Loucy (cell line): ENCODE results near the gene MRPL36.
A peak's percentile ranks its signal among the peaks of the same experiment; 100 is the strongest.

Source experiments
- H2AFZ ChIP-seq: fragments of 200-600 bp; sonication (generic); 2 replicates; pipeline ENCODE4 v1.6.0; 2016; ENCODE audit warnings: antibody characterized with exemption, mild to moderate bottlenecking, low read length, moderate library complexity
- H3F3A ChIP-seq: fragments of 200-600 bp; 2 replicates; pipeline ENCODE4 v1.6.0; 2016; ENCODE audit warnings: antibody characterized with exemption, low read depth, mild to moderate bottlenecking
- H3K27me3 ChIP-seq: fragments of 200-600 bp; sonication (generic); 2 replicates; pipeline ENCODE4 v1.6.1; 2014; ENCODE audit warnings: low read length, mild to moderate bottlenecking; ENCODE audit not compliant: insufficient read depth, poor library complexity, severe bottlenecking
- H3K36me3 ChIP-seq: fragments of 200-600 bp; sonication (generic); 2 replicates; pipeline ENCODE4 v1.6.1; 2016; ENCODE audit warnings: low read length; ENCODE audit not compliant: insufficient read depth
- H3K4me1 ChIP-seq: fragments of 200-600 bp; sonication (generic); 2 replicates; pipeline ENCODE4 v1.5.1; 2014; ENCODE audit warnings: low read length, mild to moderate bottlenecking; ENCODE audit not compliant: insufficient read depth, poor library complexity, severe bottlenecking
- H3K4me2 ChIP-seq: fragments of 200-600 bp; sonication (generic); 2 replicates; pipeline ENCODE4 v1.6.0; 2014; ENCODE audit warnings: antibody characterized with exemption, low read length, low read depth, mild to moderate bottlenecking; ENCODE audit not compliant: poor library complexity, severe bottlenecking
- H3K4me3 ChIP-seq: fragments of 200-600 bp; sonication (generic); 2 replicates; pipeline ENCODE4 v1.5.1; 2014; ENCODE audit warnings: low read length, mild to moderate bottlenecking, mixed read lengths; ENCODE audit not compliant: poor library complexity, severe bottlenecking
- H3K79me2 ChIP-seq: fragments of 200-600 bp; sonication (generic); 2 replicates; pipeline ENCODE4 v1.6.1; 2014; ENCODE audit warnings: low read length; ENCODE audit not compliant: insufficient read depth
- H3K9ac ChIP-seq: fragments of 200-600 bp; sonication (generic); 2 replicates; pipeline ENCODE4 v1.6.0; 2014; ENCODE audit warnings: mild to moderate bottlenecking, low read depth, low read length, moderate library complexity; ENCODE audit not compliant: poor library complexity, severe bottlenecking
- H3K9me2 ChIP-seq: fragments of 200-600 bp; sonication (generic); replicated peaks from 2 replicates; pipeline ENCODE4 v1.6.1; 2016; ENCODE audit warnings: low read depth, low read length, mixed read lengths
- H3K9me3 ChIP-seq: fragments of 200-600 bp; sonication (generic); 2 replicates; pipeline ENCODE4 v1.6.1; 2014; ENCODE audit warnings: mild to moderate bottlenecking, antibody characterized with exemption, low read length, low read depth; ENCODE audit not compliant: insufficient read depth
- H4K20me1 ChIP-seq: fragments of 200-600 bp; sonication (generic); 2 replicates; pipeline ENCODE4 v1.6.0; 2014; ENCODE audit warnings: antibody characterized with exemption, low read length, mild to moderate bottlenecking; ENCODE audit not compliant: insufficient read depth, poor library complexity, severe bottlenecking
- EZH2phosphoT487 ChIP-seq: fragments of 200-600 bp; IDR thresholded peaks from 2 replicates; pipeline ENCODE4 v1.6.1; 2018; ENCODE audit warnings: antibody characterized with exemption, mild to moderate bottlenecking, moderate library complexity, borderline replicate concordance
- TF ChIP-seq, protein P1 (sequence below): fragments of 200-600 bp; sonication (generic); conservative IDR thresholded peaks from 2 replicates; pipeline ENCODE4 v1.5.1; 2014; ENCODE audit warnings: mild to moderate bottlenecking, antibody characterized with exemption, low read length

The MRPL36 gene

DNA sequence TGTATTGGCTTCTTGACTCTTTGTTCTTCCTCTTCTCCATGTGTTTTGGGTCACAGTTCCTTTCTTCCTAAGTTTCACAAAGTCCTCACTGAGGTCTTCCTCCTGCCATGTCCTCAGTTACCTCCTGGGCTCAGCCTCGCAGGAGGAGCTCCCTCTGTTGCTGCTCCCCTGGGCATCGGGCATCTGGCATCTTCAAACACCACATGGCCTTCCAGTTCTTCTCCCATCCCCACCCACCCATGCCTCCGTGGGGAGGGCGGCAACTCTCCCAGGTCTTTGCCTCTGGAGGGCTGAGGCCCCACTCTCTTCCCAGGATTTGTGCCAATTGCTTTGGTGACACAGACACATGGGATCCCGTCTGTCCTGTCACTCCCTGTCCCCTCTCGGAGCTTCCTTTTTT lies 22.8 kb downstream of the MRPL36 start:
- Histone ChIP-seq H3K9me2 (no peaks in the 10 kb centered on the region), H3K4me1 (no peaks in the 10 kb centered on the region), H2AFZ (no peak overlapping the region), H4K20me1 (no peaks in the 10 kb centered on the region), H3K79me2 (no peaks in the 10 kb centered on the region), H3K4me3 (no peak overlapping the region), H3K27me3 (no peaks in the 10 kb centered on the region), H3F3A (no peaks in the 10 kb centered on the region), H3K9me3 (no peaks in the 10 kb centered on the region), H3K9ac (no peak overlapping the region), H3K36me3 (no peaks in the 10 kb centered on the region), H3K4me2 (no peak overlapping the region)
- TF ChIP-seq, protein P1, sequence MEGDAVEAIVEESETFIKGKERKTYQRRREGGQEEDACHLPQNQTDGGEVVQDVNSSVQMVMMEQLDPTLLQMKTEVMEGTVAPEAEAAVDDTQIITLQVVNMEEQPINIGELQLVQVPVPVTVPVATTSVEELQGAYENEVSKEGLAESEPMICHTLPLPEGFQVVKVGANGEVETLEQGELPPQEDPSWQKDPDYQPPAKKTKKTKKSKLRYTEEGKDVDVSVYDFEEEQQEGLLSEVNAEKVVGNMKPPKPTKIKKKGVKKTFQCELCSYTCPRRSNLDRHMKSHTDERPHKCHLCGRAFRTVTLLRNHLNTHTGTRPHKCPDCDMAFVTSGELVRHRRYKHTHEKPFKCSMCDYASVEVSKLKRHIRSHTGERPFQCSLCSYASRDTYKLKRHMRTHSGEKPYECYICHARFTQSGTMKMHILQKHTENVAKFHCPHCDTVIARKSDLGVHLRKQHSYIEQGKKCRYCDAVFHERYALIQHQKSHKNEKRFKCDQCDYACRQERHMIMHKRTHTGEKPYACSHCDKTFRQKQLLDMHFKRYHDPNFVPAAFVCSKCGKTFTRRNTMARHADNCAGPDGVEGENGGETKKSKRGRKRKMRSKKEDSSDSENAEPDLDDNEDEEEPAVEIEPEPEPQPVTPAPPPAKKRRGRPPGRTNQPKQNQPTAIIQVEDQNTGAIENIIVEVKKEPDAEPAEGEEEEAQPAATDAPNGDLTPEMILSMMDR = no peak
- TF ChIP-seq EZH2phosphoT487 = no peak

DNA sequence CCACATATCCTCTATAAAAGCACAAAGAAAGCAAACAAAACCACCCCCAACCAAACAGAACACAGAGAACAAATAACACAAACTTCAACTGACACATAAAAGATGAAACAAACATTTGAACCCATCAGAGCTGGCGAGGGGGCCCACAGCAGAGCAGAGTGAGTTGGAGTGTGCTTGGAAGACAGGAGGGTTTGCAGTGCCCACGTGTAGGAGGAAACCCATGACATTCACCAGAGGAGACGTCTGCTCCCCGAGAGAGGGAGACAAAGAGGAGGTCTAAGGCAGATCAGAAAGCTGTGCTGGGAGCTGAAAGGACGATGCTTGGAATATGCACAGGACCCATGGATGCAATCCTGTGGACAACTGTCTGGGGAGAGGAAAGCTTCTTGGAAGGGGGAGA lies 27.0 kb downstream of the MRPL36 start:
- H3K27me3 ChIP-seq = no peaks in the 10 kb centered on the region
- TF ChIP-seq EZH2phosphoT487 = no peak
- TF ChIP-seq, protein P1 = peak; percentile 41

DNA sequence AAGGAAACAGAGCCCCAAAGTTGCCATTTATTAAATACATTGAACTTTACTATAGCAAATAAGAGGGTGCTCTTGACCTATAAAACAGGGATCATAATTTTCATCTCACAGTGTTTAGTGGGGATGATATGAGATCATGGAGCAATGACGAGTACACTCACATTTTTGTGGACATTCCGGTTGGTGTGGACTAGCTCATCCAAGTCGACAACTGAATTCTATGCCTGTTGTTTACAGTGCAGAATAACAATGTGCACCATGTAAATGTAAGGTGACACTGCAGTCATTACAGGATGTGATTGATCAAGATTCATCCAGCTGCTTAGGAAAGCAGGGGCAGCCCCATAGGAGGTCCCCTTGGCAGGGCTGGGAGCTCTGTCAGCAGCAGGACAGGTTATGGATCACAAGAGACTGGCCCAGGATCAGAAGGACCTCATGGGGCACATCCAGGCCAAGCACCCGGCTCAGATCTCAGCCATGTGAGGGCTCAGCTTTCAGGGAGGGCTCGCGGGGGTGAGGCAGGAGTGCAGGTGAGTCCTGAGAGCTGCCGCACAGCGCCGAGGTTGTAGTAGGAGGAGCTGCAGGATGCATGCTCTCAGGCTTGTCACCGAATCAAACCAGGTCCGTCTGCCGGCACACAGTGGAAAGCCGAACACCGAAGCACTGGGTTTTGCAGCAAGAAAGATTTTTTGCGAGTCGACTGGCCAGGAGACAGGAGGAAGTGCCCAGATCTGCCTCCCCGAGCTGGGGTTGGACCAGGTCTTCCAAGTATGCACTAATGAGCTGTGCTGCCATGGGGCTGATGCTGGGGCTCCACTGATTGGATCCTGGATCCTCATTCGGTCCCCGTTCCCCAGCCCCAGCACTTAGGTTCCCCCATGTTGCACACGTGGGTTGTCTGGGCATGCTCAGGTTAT lies 28.2 kb downstream of the MRPL36 start:
- TF ChIP-seq, protein P1 = no peak
- TF ChIP-seq EZH2phosphoT487 = no peak
- Histone ChIP-seq H3K79me2 (no peaks in the 10 kb centered on the region), H3K9me2 (no peaks in the 10 kb centered on the region), H3K4me3 (no peak overlapping the region), H3K4me2 (no peak overlapping the region), H2AFZ (no peak overlapping the region), H3K9me3 (no peaks in the 10 kb centered on the region), H4K20me1 (no peaks in the 10 kb centered on the region), H3K9ac (no peak overlapping the region), H3F3A (no peaks in the 10 kb centered on the region), H3K27me3 (no peaks in the 10 kb centered on the region), H3K4me1 (no peaks in the 10 kb centered on the region), H3K36me3 (no peaks in the 10 kb centered on the region)

More for the DNA sequence above, 27.0 kb downstream of the MRPL36 start:
- H3F3A ChIP-seq = no peaks in the 10 kb centered on the region
- no peaks in the 10 kb centered on the region for H3K4me1 ChIP-seq
- H3K9me2 ChIP-seq = no peaks in the 10 kb centered on the region
- no peak overlapping the region for H3K9ac ChIP-seq
- peak overlapping the region; percentile 67; the same call in 1 of the 2 replicates for H2AFZ ChIP-seq
- no peak overlapping the region for H3K4me2 ChIP-seq
- no peaks in the 10 kb centered on the region for H3K79me2 ChIP-seq
- H3K9me3 ChIP-seq = no peaks in the 10 kb centered on the region
- H3K4me3 ChIP-seq = no peak overlapping the region
- no peaks in the 10 kb centered on the region for H4K20me1 ChIP-seq
- no peaks in the 10 kb centered on the region for H3K36me3 ChIP-seq
